ENCODE measurements around the gene MAGEB18.

The MAGEB18 gene

DNA sequence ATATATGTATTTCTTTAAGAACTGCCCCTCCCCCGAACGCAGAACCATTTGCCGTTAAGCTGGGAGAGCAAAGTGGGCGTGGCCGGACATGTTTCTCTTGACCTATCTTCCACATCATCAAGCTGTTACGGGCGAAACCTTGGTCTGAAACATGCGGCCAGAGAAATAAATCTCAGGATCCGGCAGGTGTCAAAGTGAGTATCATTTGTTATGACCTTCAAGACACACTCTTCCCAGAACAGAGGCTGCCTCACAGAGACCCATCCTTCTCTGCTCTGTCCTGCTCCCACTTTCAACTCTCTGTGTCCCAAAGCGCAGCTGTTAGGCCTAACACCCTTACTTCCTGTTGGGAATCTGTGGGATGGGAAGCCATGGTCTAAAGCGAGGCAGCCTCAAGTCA is at the start of gene MAGEB18:
Gene MAGEB18 (plus strand): TSS at position 70 of the 400 bp plus-strand sequence. CDS start 643 bp downstream, outside the sequence.
- Histone ChIP-seq H3K36me3 (ENCODE audit: insufficient read depth, insufficient read length, low read length) (no peaks in the 10 kb centered on the region), H3K9ac (ENCODE audit: insufficient read length, low read depth) (no peak within 1 kb of the TSS), H3K4me1 (ENCODE audit: insufficient read depth, insufficient read length) (no peaks in the 10 kb centered on the region), H3K9me3 (ENCODE audit: insufficient read depth, low read length) (no peaks in the 10 kb centered on the region), H3K4me3 (ENCODE audit: insufficient read length, low read depth) (no peak within 1 kb of the TSS), H3K27me3 (ENCODE audit: insufficient read depth, insufficient read length) (no peaks in the 10 kb centered on the region)
- no peak for TF ChIP-seq SUZ12 (IDR thresholded peaks at IDR 0.05; ENCODE audit: extremely low read depth, insufficient read depth, insufficient read length)
- no peak for TF ChIP-seq YY1 (IDR thresholded peaks at IDR 0.05; ENCODE audit: insufficient read depth, insufficient read length)
- TF ChIP-seq ZNF274 (IDR thresholded peaks at IDR 0.05; ENCODE audit: low read depth, low read length) = no peak
- DNase-seq (ENCODE audit: low read depth, low spot score) = no peak

DNA sequence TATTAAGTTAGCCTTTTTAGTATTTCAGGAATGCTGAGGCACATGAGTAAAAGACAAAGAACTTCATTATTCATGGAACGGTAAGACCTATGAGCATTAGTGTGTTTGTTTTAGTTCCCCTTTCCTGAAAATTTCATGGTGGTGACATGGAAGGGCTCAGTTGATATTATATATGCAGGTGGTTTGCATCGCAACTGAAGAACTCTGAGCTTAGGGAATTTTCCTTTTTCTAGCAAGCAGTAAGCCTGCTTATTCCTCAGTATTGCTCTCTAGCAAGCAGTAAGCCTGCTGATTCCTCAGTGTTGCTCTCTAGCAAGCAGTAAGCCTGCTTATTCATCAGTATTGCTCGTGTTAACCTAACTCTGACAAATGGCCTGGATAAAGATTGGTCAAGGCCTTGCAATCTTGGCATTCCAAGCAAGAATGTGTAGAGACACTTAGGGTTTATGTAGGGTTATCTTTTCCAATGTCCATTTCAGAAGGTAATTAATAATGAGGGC is 37.7 kb upstream of the MAGEB18 start:
- Histone ChIP-seq H3K9ac (ENCODE audit: insufficient read length, low read depth) (no peak overlapping the region), H3K4me1 (ENCODE audit: insufficient read depth, insufficient read length) (no peaks in the 10 kb centered on the region), H3K4me3 (ENCODE audit: insufficient read length, low read depth) (no peak overlapping the region), H3K27me3 (ENCODE audit: insufficient read depth, insufficient read length) (no peaks in the 10 kb centered on the region), H3K9me3 (ENCODE audit: insufficient read depth, low read length) (no peaks in the 10 kb centered on the region), H3K36me3 (ENCODE audit: insufficient read depth, insufficient read length, low read length) (no peaks in the 10 kb centered on the region)
- no peak for DNase-seq (ENCODE audit: low read depth, low spot score)
- TF ChIP-seq ZNF274 (IDR thresholded peaks at IDR 0.05; ENCODE audit: low read depth, low read length) = no peak

DNA sequence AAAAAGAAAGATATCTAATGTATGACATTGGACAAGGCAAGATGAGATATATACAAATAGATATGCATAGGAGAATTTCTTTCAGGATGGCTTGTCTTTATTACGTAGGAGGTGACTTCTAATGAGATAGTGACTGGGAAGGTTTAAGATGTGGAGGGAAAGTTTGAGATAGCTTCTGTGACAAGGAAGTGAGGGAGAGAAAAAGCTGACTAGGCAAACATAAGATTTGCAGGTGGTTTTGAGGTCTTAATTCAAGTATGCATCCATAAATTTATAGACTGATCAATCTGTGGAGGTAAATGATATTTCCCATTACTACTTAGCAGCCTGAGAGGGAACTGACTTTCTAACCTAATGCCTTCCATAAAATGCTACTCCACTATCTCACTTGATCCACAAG is 29.0 kb upstream of the MAGEB18 start:
- TF ChIP-seq YY1 (IDR thresholded peaks at IDR 0.05; ENCODE audit: insufficient read depth, insufficient read length) = no peak
- no peak for TF ChIP-seq SUZ12 (IDR thresholded peaks at IDR 0.05; ENCODE audit: extremely low read depth, insufficient read depth, insufficient read length)
- TF ChIP-seq ZNF274 (IDR thresholded peaks at IDR 0.05; ENCODE audit: low read depth, low read length) = no peak
- Histone ChIP-seq H3K36me3 (ENCODE audit: insufficient read depth, insufficient read length, low read length) (no peaks in the 10 kb centered on the region), H3K27me3 (ENCODE audit: insufficient read depth, insufficient read length) (no peaks in the 10 kb centered on the region), H3K4me1 (ENCODE audit: insufficient read depth, insufficient read length) (no peaks in the 10 kb centered on the region), H3K9ac (ENCODE audit: insufficient read length, low read depth) (no peak overlapping the region), H3K9me3 (ENCODE audit: insufficient read depth, low read length) (no peaks in the 10 kb centered on the region), H3K4me3 (ENCODE audit: insufficient read length, low read depth) (no peak overlapping the region)
- DNase-seq (ENCODE audit: low read depth, low spot score) = no peak

DNA sequence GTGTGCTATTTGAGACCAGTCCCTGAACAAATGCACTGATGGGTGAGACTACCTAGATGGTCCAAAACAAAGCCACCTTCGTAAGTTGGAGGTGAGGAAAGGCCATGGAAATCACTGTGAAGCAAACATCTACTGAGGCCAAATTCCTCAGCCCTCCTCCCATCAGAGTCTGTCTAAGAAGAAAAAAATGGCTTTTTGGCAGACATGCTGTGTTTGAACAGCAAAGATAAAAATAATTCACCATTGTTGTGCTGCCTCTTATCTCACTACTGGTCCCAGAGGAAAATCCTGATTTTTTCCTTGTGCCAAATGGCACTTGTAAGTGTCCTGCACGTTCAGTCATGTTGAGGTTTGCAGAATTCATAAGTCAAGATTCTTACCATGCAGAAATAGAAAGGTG is 7.9 kb downstream of the MAGEB18 start:
- no peak for DNase-seq (ENCODE audit: low read depth, low spot score)
- TF ChIP-seq YY1 (IDR thresholded peaks at IDR 0.05; ENCODE audit: insufficient read depth, insufficient read length) (no peak), ZNF274 (IDR thresholded peaks at IDR 0.05; ENCODE audit: low read depth, low read length) (no peak), SUZ12 (IDR thresholded peaks at IDR 0.05; ENCODE audit: extremely low read depth, insufficient read depth, insufficient read length) (no peak)
- H3K4me3 ChIP-seq (ENCODE audit: insufficient read length, low read depth) = no peak overlapping the region
- no peaks in the 10 kb centered on the region for H3K4me1 ChIP-seq (ENCODE audit: insufficient read depth, insufficient read length)
- no peak overlapping the region for H3K9ac ChIP-seq (ENCODE audit: insufficient read length, low read depth)
- no peaks in the 10 kb centered on the region for H3K9me3 ChIP-seq (ENCODE audit: insufficient read depth, low read length)
- no peaks in the 10 kb centered on the region for H3K36me3 ChIP-seq (ENCODE audit: insufficient read depth, insufficient read length, low read length)
- H3K27me3 ChIP-seq (ENCODE audit: insufficient read depth, insufficient read length) = no peaks in the 10 kb centered on the region

DNA sequence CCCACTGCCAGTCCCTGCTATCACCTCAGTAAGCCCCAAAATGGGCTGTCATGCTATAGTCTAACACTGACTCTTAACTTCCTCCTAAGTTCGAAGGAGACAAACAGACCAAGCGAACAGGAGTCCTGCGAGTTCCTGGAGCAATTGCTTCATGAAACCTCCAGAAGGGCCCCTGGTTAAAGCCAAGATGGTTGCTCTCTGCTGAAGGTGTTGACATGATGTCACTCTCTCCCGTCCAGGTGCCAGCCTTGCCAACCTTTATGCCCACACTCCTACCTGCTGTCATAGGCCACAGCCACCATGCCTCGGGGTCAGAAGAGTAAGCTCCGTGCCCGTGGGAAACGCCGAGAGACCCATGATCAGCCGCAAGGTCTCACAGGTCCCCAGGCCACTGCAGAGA is 22.2 kb downstream of the MAGEB18 start, which contains the start of gene MAGEB6B:
Gene MAGEB6B (plus strand): TSS at position 301 of the 400 bp plus-strand sequence. CDS start 0 bp downstream, at position 301.
- H3K4me1 ChIP-seq (ENCODE audit: insufficient read depth, insufficient read length) = no peaks in the 10 kb centered on the region
- H3K9ac ChIP-seq (ENCODE audit: insufficient read length, low read depth) = no peak within 1 kb of the TSS
- no peak within 1 kb of the TSS for H3K4me3 ChIP-seq (ENCODE audit: insufficient read length, low read depth)
- no peaks in the 10 kb centered on the region for H3K27me3 ChIP-seq (ENCODE audit: insufficient read depth, insufficient read length)
- no peak for DNase-seq (ENCODE audit: low read depth, low spot score)
- TF ChIP-seq YY1 (IDR thresholded peaks at IDR 0.05; ENCODE audit: insufficient read depth, insufficient read length) (no peak), ZNF274 (IDR thresholded peaks at IDR 0.05; ENCODE audit: low read depth, low read length) (no peak), SUZ12 (IDR thresholded peaks at IDR 0.05; ENCODE audit: extremely low read depth, insufficient read depth, insufficient read length) (no peak)
- no peaks in the 10 kb centered on the region for H3K36me3 ChIP-seq (ENCODE audit: insufficient read depth, insufficient read length, low read length)
- H3K9me3 ChIP-seq (ENCODE audit: insufficient read depth, low read length) = no peaks in the 10 kb centered on the region

All from NT2/D1 (cell line).